ENCODE results near the gene TTLL7.

DNA sequence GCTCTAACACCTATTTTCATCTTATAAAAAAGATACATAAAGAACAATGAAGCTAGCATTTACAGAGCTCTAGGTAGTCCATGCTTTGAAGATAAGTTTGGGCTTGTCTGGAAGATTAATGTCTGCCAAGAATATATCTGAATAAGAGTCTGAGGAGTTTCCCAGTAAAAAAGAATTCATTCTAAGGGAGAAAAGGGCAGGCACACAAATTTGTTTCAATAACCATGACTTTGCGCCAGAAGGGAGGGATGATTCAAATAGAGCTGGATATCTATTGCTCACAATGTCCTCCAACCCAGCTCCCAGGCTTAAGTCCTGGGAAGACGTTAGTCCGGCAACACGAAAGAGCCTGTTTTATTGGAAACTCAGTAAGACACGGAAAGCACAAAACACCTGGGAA lies 9.7 kb upstream of the TTLL7 start:
- TF ChIP-seq POLR2A (IDR thresholded peaks at IDR 0.05; ENCODE audit: low read depth, low read length): no peak
- TF ChIP-seq POLR2AphosphoS5 (IDR thresholded peaks at IDR 0.05; ENCODE audit: low read depth, low read length): no peak
- TF ChIP-seq TAF1 (IDR thresholded peaks at IDR 0.05; ENCODE audit: borderline replicate concordance, low read depth, low read length): no peak
